Vagina (tissue), 2 donors: ENCODE data around the gene FAH. TPM values are rescaled to one million over a fixed set of nuclear protein-coding genes. Genes with fewer than 3 reads are reported as not detected.

Experiments
- DNase-seq, 2 donors: peaks; one replicate each; pipeline ENCODE4 v3.0.0-alpha.2; 2017; ENCODE audit errors: extremely low spot score in 2 of 2
- H3K27ac ChIP-seq: fragments of 200-600 bp; sonication (generic); one replicate; pipeline ENCODE4 v1.5.1; 2019
- H3K27me3 ChIP-seq: fragments of 200-600 bp; sonication (generic); one replicate; pipeline ENCODE4 v1.5.1; 2019
- H3K36me3 ChIP-seq, 2 donors: fragments of 200-600 bp; sonication (generic); one replicate each; pipeline ENCODE4 v1.5.1; 2017 to 2019
- H3K4me1 ChIP-seq: fragments of 200-600 bp; sonication (generic); one replicate; pipeline ENCODE4 v1.5.1; 2019
- H3K4me3 ChIP-seq, 2 donors: fragments of 200-600 bp; sonication (generic); 1 replicate in 1 of 2; 2 replicates in 1 of 2; pipeline ENCODE4 v1.5.1; 2016 to 2019
- H3K9me3 ChIP-seq: fragments of 200-600 bp; sonication (generic); one replicate; pipeline ENCODE4 v1.5.1; 2019
- POLR2A ChIP-seq, 2 donors: fragments of 450-650 bp; IDR thresholded peaks; one replicate each; pipeline ENCODE4 v1.6.1; 2017; ENCODE audit warnings: antibody characterized with exemption in 2 of 2, mild to moderate bottlenecking in 2 of 2, moderate library complexity in 2 of 2
- POLR2AphosphoS5 ChIP-seq, 2 donors: sonication (generic); formaldehyde crosslinking; IDR thresholded peaks; one replicate each; pipeline ENCODE4 v1.9.0; 2017; ENCODE audit warnings: antibody characterized with exemption in 2 of 2, mild to moderate bottlenecking in 2 of 2, low read depth in 1 of 2; ENCODE audit not compliant: insufficient read depth in 1 of 2
- intact Hi-C: fragments of 100-400 bp; cut with DNase I; formaldehyde crosslinking; loops from one replicate; pipeline ENCODE4 v1.15.1; 2023
- total RNA-seq: library from RNA; depleted of rRNA; stranded (reverse); fragments of >200 nt; gene quantifications from one replicate; pipeline ENCODE4 v1.2.3, GENCODE V29; 2016
- TF ChIP-seq, protein P1 (sequence below), 3 experiments: fragments of 450-650 bp in 2 of 3; fragments of 200-600 bp in 1 of 3; sonication (generic) in 1 of 3; IDR thresholded peaks; one replicate each; pipeline ENCODE4 v1.5.1; 2017 to 2019; ENCODE audit warnings: antibody characterized with exemption in 3 of 3, mild to moderate bottlenecking in 2 of 3, moderate library complexity in 2 of 3

FAH gene
- total RNA-seq, 1 donor from 2014 or later = 27.3 TPM

DNA sequence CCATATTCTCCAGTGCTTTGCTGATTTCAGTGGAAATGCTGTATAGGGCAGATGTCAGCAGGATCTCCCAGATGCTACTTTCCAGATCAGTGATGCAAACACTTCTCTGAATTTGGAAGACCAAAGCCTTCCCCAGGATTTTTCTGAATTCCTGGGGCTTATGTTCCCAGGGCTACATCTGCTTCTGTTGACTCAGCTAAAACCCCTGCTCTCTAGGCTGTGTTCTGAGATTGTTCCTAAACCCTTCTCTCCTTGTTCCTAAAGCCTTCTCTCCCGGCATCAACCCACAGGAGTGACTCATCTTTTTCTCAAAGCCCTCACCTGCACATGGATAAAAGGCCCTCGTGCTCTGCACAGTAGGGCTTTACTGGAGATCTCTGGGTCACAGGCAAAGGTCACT lies 35.5 kb downstream of the FAH start:
- no peak for DNase-seq
- intact Hi-C loops = no loop called here
- Histone ChIP-seq H3K9me3 (no peaks in the 10 kb centered on the region), H3K4me1 (no peaks in the 10 kb centered on the region), H3K27me3 (no peaks in the 10 kb centered on the region), H3K27ac (no peak overlapping the region), H3K4me3 (no peak overlapping the region), H3K36me3 (peaks cover 0 to 37% of the 10 kb centered on the region in 2 donors)
- TF ChIP-seq POLR2A (IDR thresholded peaks at IDR 0.05) (no peak), POLR2AphosphoS5 (IDR thresholded peaks at IDR 0.05; ENCODE audit: insufficient read depth in 1 of 2, low read depth in 1 of 2) (no peak)
- TF ChIP-seq, protein P1, sequence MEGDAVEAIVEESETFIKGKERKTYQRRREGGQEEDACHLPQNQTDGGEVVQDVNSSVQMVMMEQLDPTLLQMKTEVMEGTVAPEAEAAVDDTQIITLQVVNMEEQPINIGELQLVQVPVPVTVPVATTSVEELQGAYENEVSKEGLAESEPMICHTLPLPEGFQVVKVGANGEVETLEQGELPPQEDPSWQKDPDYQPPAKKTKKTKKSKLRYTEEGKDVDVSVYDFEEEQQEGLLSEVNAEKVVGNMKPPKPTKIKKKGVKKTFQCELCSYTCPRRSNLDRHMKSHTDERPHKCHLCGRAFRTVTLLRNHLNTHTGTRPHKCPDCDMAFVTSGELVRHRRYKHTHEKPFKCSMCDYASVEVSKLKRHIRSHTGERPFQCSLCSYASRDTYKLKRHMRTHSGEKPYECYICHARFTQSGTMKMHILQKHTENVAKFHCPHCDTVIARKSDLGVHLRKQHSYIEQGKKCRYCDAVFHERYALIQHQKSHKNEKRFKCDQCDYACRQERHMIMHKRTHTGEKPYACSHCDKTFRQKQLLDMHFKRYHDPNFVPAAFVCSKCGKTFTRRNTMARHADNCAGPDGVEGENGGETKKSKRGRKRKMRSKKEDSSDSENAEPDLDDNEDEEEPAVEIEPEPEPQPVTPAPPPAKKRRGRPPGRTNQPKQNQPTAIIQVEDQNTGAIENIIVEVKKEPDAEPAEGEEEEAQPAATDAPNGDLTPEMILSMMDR (IDR thresholded peaks at IDR 0.05) = no peak

GRCh38 chr15:80191198-80191597 lies 38.4 kb downstream of the FAH start:
- Histone ChIP-seq H3K4me1 (no peaks in the 10 kb centered on the region), H3K9me3 (no peaks in the 10 kb centered on the region), H3K27ac (no peak overlapping the region), H3K27me3 (no peaks in the 10 kb centered on the region), H3K4me3 (no peak overlapping the region), H3K36me3 (peaks cover 0 to 11% of the 10 kb centered on the region in 2 donors)
- TF ChIP-seq POLR2A (IDR thresholded peaks at IDR 0.05) = no peak
- TF ChIP-seq POLR2AphosphoS5 (IDR thresholded peaks at IDR 0.05; ENCODE audit: insufficient read depth in 1 of 2, low read depth in 1 of 2) = no peak
- TF ChIP-seq, protein P1 (IDR thresholded peaks at IDR 0.05) = no peak
- no peak for DNase-seq
- intact Hi-C loops = no loop called here

- Histone ChIP-seq H3K4me1 (no peaks in the 10 kb centered on the region), H3K36me3 (peaks cover 0 to 2% of the 10 kb centered on the region in 2 donors), H3K4me3 (no peak overlapping the region), H3K9me3 (no peaks in the 10 kb centered on the region), H3K27ac (no peak overlapping the region), H3K27me3 (no peaks in the 10 kb centered on the region)
- peak in 1 of 2 donors; percentile 76 for DNase-seq
- intact Hi-C loops = no loop called here
- TF ChIP-seq POLR2A (IDR thresholded peaks at IDR 0.05) = no peak
Measured at GRCh38 chr15:80191897-80192595, 39.2 kb downstream of the FAH start.

DNA sequence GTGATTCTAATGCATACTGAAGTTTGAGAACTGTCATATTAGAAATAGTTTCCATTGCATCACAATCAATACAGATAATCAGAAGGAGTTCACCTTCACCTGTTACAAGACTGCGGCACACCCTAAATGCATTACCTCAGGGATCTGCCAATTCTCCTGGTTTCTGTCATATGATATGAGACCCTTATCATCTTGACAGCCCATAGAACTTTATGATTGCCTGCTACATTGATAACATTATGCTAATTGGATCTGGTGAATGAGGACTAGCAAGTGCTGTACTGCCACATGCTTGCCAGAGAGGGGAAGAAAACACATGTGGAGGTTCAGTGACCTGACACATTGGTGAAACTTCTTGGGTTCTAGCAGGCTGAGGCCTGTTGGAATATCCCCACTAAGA lies 41.4 kb downstream of the FAH start:
- Histone ChIP-seq H3K4me1 (no peaks in the 10 kb centered on the region), H3K9me3 (no peaks in the 10 kb centered on the region), H3K27ac (no peak overlapping the region), H3K4me3 (no peak overlapping the region), H3K27me3 (no peaks in the 10 kb centered on the region), H3K36me3 (no peaks in the 10 kb centered on the region)
- TF ChIP-seq, protein P1 (IDR thresholded peaks at IDR 0.05) = no peak
- no peak for TF ChIP-seq POLR2A (IDR thresholded peaks at IDR 0.05)
- TF ChIP-seq POLR2AphosphoS5 (IDR thresholded peaks at IDR 0.05; ENCODE audit: insufficient read depth in 1 of 2, low read depth in 1 of 2) = no peak
- intact Hi-C loops = no loop called here
- no peak for DNase-seq

GRCh38 chr15:80194914-80195313 lies 42.1 kb downstream of the FAH start:
- H3K9me3 ChIP-seq = no peaks in the 10 kb centered on the region
- no peak overlapping the region for H3K27ac ChIP-seq
- intact Hi-C loops = no loop called here
- peak in 1 of 2 donors; percentile 42 for DNase-seq
- H3K36me3 ChIP-seq = no peaks in the 10 kb centered on the region
- TF ChIP-seq POLR2A (IDR thresholded peaks at IDR 0.05) (no peak), POLR2AphosphoS5 (IDR thresholded peaks at IDR 0.05; ENCODE audit: insufficient read depth in 1 of 2, low read depth in 1 of 2) (no peak)
- TF ChIP-seq, protein P1 (IDR thresholded peaks at IDR 0.05) = no peak
- H3K27me3 ChIP-seq = no peaks in the 10 kb centered on the region
- no peaks in the 10 kb centered on the region for H3K4me1 ChIP-seq
- H3K4me3 ChIP-seq = no peak overlapping the region
